ENCODE measurements around the gene LARP4B.
"Not testable (repeated sequence)": the region's sequence is repeated elsewhere in the genome, so short reads cannot be mapped to it uniquely, and the experiment has no call there.

Gene LARP4B

DNA sequence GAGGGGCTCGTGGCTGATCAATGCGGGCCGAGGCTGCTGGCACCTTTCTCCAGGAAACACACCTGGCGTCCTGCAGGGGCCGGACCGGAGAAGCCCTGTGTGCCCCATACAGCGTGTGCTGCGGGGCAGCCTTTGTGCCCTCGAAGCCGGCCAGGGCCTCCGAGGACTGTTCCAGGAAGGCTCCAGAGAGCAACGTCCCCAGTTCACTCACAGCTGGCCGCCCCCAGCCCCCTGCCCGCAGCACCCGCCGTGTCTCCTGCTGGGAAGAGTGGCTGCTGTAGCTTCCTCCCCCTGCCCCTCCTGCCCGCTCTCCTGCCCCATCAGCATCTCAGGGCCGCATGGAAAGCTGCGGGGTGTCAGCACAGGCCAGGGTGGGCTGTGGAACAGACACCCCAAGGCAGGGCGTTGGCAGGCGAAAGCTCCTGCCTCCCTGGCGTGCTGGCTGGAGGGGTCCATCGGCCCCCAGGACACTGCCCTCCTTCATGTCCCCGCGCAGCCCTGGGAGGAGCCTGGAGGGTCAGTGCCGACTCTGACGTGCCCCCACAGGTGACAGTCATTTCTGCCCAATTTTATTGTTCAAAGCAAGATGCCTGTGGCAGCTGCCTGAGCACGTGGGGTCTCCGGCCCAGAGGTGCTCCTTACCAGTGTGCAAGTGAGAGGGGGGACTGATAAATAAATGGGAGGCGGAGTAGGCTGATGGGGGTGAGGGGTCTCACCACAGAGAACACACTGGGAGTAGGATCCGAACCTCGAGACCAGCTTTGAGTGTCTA is 146.2 kb downstream of the LARP4B start:
- no peak for ATAC-seq

DNA sequence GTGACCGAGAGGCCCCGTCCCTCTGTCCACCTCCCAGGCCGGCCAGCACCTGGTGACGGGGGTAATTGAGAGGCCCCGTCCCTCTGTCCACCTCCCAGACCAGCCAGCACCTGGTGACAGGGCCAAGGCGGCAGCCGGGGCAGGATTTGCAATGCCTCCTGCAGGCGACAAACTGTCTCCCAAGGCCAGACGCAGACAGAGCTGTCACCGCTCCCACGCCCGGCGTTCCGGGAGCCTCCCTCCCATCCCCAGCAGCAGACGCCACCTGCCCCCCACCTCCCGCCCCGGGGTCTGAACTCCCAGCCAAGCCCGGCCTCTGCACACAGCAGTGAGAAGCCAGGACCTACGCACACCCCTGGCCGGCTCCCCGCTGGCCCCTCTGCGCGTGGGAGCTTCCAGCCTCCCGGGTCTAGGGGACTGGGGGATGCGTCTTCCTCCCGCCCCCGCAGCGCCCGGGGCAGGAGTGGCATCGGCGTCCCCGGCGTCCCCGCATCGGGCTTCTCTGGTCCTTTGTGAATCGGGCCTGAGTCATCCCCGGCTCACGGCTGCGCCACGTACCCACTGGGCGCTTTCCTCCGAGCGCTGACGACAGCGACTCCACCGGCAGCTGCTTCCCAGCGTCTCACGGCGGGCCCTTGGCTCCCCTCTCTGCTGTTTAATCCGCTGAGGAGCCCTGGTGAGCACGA is 147.0 kb downstream of the LARP4B start:
- ATAC-seq: peak; percentile 83 to 86

DNA sequence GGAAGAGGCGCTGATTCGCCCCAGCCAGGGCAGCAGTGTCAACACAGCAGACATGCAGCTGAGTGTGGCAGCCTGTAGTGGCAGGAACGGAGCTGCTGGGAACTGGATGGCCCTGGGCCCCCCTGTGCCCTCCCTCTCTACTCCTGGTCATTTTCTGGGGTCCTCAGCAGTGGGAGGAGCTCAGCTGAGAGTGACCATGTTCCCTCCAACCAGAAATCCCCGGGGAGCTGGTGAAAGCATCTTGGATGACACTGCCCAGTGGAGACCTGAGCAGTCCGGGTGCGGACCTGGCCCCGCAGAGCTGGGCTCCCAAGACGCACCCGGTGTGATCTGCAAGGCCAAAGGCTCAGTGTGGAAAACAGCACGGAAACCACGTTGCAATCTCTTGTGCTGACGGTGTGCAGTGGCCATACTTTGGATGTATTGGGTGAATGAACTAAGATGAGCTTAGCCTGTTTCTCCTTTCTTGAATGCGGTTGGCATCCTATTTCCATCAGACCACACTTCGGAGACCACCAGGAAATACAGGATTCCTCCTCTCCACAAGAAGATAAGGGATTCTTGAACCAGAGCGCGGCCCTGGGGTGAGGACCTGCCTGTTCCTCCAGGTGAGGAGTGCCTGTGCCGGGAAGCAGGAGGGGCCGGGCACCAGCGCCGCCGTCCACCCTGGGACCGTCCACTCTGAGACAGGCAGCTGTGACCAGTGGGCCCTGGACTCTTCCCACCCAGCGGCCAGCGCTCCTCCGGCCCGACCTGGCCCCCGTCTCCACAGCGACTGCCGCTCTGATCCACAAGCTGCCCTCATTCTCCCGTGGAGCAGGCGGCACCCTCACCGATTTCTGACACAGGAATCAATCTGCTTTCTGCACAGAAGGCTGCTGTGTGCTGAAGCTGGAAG is 148.5 kb downstream of the LARP4B start:
- no peak for ATAC-seq

DNA sequence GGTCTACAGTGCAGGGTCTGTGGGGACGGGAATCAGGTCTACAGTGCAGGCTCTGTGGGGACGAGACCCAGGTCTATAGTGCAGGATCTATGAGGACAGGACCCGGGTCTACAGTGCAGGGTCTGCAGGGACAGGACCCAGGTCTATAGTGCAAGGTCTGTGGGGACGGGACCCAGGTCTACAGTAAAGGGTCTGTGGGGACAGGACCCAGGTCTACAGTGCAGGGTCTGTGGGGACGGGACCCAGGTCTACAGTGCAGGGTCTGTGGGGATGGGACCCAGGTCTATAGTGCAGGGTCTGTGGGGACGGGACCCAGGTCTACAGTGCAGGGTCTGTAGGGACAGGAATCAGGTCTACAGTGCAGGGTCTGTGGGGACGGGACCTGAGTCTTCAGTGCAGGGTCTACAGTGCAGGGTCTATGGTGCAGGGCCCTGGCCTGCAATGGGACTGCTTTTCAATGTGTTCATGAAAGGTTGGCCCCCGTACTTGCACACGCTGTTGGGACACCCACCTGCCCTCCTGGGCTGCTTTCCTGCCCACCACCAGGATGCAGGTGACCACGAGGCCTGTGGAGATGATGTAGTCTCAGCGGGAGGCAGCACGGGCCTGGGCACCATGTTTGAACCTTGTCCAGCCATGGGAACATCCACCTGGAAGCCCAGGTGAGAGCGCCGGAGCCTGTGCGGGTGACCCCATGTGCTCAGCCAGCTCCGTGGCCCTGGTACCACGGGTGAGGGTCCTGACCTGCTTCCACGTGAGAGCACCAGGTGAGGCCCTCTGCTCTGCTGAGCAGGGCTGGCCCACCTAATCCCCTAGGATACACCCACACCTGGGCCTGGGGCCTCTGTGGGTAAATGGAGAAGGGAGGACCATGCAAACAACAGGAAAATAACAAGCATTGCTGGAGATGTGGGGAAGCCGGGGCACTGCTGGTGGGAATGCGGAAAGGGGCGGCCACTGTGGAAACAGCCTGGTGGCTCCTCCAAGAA is 150.7 kb downstream of the LARP4B start:
- no peak for ATAC-seq

DNA sequence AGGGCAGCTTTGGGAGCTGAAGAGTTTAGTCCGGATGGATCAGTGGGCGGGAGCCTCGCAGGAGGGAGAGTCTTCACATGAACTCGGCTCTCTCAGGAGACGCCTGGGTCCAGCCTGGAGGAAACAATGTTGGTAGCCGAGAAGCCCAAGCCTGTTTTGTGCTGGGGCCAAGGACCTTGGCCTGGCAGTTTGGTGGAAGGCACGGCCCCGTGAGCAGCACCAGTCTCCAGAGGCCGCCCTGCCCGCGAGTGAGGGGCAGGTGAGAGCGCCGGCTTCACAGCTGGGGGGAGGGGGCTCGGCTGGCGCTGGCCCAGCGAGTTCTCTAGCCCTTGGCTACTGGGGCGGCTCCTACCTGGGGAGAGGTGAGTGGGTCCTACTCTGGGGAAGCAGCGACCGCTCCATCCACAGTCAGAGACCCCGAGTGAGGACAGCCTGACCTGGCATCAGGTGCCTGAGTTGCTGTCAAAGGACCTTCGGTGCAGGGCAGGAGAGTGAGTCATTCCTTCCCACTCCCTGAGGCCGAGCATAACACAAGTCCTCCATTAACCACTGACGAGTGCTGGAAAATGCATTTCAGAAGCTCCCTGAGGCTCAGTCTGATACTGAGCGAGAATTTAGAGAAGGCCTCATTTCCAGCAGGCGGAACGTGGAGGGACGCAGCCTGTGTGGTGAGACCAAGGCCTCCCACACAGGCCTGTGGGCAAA is 152.7 kb downstream of the LARP4B start:
- ATAC-seq: no peak

DNA sequence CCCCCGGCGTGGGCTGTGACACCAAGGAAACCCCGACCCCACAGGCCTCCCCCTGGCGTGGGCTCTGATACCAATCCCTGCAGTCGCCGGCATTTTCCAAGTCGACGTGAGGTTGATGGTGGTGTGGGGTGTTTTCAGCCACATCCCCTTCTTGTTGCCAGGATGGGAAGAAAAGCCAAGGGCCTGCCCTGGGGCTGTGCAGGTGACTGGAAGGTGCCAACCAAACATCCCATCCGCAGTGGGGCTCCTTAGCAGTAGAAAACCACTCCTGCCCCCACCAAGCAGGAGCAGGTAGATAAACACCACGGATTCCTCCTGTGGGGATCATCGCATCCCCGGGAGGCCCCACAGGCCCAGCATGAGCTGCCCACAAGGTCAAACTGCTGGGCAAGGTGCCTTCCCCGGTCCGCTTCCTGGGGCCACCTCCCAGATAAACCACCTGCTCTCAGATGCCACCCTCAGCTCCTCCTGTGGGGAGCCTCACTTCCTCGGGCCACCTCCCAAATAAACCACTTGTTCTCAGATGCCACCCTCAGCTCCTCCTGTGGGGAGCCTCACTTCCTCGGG is 153.5 kb downstream of the LARP4B start:
- ATAC-seq: no peak

DNA sequence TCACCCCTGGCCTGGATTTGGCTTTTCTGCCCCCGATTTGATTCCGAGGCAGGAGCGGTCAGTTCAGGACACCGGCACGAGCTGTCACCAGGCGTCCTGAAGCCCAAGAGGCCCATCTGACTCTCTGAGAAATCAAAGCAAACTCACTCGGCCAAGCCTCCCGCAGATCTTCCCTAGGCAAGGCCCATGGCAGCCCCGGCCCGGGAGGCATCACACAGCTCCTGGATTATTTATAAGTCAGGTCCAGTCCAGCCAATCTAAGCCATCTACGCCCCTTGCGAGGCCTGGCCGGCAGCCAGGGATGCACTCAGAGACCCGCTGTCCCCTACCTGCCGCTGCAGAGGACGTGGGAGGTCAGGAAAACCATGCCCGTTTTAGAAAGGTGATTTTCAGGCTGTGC is 154.7 kb downstream of the LARP4B start:
- no peak for ATAC-seq

DNA sequence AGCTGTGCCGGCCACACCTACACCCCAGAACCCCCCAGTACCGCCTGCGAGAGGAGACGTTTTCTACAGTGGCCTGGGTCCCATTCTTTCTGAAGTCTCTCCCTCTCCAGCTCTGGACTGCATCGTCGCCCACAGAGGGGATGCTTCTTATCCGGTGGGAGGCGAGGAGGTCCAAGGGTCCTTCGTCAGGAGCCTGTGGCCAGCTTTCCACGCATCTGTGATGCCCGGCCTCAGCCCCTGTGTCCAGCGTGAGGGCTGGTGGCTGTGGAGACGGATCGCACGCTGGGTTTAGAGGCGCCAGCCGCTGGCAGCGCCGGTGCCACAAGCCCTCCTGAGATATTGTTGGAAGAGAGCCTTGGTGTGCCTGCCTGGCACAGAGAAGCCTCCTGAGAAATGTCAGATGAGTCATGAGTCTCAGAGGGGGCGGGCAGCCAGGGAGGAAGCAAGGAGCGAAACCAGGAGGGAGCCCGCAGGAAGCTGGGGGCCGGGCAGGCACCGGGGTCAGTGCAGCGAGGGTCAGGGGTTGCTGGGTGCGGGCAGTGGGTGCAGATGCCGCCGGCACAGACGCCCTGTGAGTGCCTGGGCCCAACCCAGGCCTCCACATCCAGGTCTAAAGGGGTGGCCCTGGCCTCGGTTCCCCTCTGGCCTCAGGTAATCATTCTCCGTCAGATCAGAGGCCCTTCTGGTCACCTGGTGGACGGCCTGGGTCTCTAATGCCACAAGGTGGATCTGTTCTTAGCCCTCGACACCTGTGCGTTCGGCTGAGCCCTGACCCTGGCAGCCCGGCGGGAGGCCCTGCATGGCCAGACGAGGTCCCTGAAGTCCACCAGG is 156.0 kb downstream of the LARP4B start:
- no peak for ATAC-seq

DNA sequence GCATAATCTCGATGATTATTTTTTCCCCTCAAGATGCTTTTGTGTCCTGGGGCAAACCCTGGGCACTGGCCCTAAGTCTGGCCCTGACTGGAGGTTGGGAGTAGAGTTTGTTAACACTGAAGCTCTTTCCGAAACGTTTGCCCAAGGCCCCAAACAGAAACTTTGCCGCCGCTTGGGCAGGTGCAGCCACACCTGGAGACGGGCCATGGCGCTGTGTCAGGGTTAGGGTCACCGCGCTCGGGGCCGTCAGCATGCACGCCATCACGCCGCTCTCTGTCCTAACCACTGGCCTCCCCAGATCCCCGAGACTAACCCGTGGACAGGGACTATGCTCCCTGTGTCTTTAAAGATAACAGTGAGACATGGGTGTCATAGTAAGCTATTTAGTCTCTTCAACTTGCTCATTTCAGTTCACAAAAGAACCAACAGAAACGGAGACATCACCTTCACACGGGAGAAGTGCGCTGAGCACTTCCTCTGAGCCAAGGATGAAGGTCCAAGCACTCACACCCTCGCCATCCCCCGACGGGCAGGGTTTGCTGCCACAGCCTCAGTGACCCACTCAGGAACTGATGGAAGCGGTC is 156.8 kb downstream of the LARP4B start:
- ATAC-seq: no peak

DNA sequence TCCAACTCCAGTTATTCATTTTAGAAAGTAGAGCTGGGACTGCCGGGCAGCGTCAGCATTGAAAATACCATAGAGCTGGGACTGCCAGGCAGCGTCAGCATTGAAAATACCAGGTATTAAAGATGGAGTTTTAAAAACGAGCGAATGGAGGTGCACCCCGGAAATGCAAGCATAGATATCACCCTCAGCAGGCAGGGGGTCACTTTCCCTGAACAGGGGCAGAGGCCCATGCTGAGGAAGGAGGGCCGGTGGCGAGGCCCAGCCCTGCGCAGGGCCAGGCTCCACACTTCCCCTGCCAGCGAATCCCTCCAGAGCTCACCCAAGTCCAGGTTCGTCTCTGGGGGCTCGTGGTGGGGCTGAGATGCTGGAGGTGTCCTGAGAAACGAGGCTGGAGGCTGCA is 157.3 kb downstream of the LARP4B start:
- ATAC-seq: no peak

DNA sequence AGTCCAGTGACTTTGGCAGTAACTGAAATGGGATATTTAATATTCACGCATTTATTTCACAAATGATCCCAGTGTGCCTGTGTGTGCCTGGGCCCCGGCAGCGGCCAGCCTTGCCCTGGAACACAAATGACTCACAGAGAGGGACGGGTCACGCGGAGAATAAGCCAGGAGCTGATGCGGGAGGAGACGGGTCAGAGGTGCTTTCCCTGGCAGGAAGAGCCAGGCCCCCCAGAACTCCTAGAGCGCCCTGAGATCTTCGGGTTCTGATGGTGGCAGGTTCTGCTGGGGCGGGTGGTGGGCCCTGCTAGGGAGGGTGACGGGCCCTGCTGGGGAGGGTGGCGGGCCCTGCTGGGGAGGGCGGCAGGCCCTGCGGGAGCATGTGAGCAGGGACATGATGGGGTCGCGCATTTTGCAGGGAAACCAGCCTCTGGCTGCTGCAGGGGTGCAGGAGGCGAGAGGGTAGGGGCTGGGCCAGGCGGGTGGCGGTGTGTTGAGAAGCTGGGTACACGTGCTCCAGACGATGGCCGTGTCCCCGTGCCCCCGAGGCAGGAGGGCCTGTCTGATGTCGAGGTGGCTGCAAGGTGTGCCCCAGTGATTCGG is 157.8 kb downstream of the LARP4B start:
- no peak for ATAC-seq

DNA sequence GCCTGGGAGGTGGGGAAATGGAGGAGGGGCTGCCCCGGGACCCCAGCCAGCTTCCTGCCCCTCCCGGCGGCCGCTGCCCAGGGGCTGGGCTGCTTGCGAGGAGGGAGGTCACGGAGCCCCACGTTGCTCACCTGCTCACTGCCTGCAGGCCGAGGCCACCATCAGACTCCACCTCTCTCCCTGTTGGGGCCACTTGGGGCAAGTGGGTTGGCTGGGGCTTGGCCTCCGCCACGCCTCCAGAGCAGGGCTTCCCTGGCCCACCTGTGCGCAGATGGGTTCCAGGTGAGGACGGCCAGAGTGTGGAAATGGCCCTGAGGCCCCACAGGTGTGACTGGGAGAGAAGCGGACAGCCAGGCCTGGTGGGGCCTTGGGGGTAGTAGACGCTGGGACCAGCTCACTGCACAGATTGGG is 159.3 kb downstream of the LARP4B start:
- no peak for ATAC-seq

DNA sequence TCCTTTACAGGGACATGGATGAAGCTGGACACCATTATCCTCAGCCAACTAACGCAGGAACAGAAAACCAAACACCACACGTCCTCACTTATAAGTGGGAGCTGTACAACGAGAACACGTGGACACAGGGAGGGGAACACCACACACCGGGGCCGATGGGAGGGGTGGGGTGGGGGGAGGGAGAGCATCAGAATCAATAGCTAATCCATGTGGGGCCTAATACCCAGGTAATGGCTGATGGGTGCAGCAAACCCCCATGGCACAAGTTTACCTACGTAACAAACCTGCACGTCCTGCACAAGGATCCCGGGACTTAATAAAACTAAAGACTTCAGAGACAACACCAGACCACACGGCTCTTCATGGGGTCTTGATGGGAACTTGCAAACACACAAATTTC is 159.9 kb downstream of the LARP4B start:
- ATAC-seq: no peak

DNA sequence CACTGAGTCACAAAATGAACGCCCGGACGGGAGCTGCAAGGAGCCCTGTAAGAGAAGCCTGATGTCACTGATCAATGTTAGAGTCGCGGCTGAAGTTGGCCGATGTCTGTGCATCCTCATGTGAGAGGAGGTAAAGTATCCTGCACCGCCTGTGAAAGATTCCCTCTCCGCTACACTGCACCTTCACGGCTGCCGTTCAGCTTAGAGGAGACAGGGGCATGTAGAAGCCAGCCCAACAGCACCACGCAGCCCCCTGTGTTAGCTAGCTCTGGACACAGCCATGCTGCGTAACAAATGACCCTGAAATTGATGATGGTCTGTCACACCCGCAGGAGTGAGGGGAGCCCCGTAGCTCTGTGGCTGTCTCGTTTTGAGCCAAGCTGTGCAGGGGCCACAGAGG is 160.5 kb downstream of the LARP4B start:
- ATAC-seq: no peak

DNA sequence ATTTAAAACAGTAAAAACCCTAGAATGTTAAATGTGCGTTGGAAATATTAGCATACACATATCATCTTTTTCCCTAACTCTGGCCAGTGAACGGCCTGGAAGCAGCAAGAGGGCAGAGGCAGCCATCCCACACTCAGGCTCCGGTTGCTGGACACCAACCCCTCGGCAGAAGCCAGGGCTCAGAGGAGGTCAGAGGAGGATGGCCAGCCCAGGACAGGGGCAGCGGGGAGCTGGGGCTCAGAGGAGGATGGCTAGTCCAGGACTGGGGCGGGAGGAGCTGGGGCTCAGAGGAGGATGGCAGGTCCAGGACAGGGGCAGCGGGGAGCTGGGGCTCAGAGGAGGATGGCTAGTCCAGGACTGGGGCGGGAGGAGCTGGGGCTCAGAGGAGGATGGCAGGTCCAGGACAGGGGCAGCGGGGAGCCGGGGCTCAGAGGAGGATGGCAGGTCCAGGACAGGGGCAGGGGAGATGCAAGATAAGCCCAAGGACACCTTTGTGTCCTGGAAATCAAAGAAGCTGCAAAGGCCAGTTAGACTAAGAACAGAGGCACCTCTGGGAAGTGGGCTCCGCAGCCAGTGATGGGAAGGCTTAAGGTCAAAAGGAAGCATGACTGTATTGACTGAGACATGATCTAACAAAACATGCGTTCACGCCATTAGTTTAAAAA is 161.3 kb downstream of the LARP4B start:
- not testable (repeated sequence) for ATAC-seq

DNA sequence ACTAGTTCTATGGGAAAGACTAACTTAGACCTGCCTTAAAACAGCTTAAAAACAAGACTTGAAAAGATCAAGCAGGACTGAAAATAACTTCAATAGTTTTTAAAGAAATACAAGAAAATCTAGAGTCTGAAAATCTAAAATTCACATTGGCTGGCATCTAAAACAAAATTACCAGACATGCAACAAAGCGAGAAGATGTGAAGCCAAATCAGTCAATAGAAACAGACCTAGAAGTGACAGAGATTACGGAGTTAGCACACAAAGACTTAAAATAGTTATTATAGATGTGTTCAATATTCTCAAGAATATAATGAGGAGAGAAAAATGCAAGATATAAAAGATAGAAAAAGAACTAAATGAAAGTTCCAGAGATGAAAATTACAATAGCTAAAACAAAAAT is 163.7 kb downstream of the LARP4B start:
- no peak for ATAC-seq

DNA sequence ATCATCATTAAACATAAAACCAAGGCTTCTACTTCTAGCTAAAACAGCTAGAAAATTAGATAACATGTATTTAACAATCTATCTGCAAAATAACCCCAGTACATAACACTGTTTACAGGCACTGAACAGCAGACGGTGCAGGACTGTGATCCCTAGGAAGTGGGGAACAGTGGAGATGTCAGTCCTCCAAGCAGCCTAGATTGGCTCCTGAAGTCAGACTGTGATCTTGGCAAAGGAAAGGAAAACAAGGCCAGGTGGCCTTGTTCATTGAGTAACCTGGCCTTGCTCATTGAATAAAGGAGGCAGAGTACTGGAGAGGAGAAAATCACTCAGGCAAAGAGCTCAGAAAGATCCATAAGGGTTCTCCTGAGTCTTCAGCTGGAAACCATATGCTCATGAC is 164.3 kb downstream of the LARP4B start:
- ATAC-seq: no peak

DNA sequence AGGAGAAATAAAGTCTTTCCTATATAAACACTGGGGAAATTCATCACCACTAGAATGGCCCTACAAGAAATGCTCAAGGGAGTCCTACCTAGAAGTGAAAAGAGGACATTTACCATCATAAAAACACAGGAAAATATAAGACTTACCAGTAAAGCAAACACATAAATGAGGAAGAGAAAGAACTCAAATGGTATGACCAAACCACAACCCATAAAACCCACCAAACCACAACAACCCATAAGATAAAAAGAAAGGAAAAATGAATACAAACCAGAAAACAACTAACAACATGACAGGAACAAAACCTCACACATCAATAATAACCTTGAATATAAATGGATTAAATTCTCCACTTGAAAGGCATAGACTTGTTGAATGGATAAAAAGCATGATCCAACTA is 170.1 kb downstream of the LARP4B start:
- no peak for ATAC-seq

DNA sequence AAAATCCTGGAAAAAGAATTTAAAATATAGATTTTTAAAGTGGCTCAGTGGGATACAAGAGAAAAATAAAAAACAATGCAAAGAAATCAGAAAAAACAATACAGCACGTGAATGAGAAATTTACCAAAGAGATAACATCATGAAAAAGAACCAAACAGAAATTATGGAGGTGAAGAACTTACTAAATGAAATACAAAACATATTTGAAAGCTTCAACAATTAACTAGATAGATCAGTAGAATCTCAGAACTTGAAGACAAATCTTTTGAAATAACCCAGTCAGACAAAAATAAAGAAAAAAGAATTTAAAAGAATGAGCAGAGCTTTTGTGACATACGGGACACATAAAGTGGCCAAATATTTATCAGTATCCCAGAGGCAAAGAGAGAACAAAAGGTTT is 170.9 kb downstream of the LARP4B start:
- no peak for ATAC-seq

Measured in activated CD4-positive, CD25-positive, alpha-beta regulatory T cell treated with anti-CD3 and anti-CD28 coated beads, Interleukin-2, amount 50 U/mL, for 24 hours (primary cell).